GM19397 (cell line): ENCODE results near the gene NR3C1.

Experiments
- ATAC-seq: cut with Tn5 transposase; IDR thresholded peaks from one replicate; pipeline ENCODE4 v1.9.1; 2021; ENCODE audit warnings: mild to moderate bottlenecking, moderate library complexity; ENCODE audit not compliant: unreplicated experiment

Gene NR3C1

DNA sequence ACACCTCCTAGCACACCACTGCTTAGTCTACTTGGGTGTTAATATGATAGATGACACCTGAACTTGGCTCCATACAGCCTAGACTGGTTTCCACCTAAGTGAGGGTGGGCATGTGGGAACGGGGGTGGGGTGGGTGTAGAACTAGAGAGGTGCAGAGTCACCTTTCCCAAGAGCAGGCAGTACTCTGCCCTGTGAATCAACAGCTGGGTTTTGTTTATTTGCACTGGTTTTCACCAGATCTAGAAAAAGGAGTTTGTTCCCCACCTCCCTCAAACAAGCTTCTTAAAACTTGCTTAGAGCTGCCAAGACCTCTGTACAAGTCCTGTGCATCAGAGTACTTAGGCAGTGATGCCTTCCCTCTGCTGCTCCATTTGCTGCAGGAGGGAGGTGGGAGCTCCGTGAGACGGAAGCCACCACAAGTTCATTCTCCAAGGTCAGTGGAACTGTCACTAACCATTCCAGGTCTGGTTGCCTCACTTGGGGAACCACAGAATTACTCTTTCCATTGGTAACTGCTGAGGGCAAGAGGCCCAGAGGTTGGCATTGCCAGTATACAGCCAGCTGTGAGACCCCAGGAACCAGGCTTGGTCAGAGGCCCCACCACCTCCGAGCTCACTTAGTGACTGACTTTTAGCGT is 163.5 kb downstream of the NR3C1 start:
- no peak for ATAC-seq

DNA sequence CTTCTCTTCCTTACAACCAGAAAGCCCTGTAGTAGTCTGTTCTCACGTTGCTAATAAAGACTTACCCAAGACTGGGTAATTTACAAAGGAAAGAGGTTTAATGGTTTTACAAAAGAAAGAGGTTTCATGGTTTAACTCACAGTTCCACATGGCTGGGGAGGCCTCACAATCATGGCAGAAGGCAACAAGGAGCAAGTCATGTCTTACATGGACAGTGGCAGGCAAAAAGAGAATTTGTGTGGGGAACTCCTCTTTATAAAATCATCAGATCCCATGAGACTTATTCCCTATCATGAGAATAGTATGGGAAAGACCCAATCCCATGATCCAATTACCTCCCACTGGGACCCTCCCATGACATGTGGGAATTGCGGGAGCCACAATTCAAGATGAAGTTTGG is 164.9 kb downstream of the NR3C1 start:
- ATAC-seq: no peak

DNA sequence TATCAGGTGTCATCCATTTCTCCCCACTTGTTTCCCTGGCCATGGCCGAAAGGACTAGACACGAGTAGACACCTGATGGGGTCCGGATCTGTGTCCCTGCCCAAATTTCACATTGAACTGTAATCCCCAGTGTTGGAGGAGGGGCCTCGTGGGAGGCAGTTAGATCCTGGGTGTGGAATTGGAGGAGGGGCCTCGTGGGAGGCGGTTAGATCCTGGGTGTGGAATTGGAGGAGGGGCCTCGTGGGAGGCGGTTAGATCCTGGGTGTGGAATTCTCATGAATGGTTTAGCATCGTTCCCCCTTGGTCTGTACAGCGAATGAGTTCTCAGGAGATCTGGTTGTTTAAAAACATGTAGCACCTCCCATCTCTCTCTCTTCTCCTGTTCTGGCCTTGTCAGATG is 165.8 kb downstream of the NR3C1 start:
- ATAC-seq: no peak

DNA sequence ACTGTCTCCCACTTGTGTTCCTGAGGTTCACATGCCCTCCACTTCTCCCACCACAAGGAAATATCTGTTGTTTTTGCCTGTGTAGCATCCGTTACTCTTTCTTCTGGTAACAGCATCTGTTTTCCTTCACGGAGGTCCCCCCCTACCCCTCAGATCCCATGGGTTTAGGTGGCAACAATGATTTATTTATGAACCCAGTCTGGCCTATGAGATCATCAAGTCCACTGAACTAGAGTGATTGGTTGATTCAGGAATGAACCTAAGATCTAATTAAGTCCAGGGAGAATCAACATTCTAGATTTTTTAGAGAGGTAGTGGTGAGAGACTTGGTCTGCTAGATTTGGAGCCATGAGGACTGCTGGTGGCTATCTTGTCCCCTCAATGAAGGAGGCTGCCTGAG is 166.8 kb downstream of the NR3C1 start:
- ATAC-seq: no peak

DNA sequence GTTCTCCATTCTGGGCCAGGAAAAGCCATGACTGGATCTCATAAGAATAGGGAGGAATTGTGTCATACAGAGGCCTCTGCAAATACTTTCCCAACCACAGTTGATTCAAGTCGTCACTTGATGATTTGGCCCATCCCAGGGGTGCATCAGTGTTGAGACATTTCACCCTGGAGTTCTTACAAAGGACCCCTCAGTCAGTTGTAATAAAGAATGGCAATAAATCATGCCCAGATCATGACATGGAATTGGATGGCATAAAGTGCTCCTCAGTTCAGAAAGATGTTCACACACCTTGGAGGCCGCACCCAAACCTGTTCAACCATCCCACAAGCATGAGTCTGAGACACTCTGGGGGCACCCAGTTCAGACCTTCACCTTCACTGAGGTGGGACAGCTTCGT is 168.1 kb downstream of the NR3C1 start:
- ATAC-seq: no peak

DNA sequence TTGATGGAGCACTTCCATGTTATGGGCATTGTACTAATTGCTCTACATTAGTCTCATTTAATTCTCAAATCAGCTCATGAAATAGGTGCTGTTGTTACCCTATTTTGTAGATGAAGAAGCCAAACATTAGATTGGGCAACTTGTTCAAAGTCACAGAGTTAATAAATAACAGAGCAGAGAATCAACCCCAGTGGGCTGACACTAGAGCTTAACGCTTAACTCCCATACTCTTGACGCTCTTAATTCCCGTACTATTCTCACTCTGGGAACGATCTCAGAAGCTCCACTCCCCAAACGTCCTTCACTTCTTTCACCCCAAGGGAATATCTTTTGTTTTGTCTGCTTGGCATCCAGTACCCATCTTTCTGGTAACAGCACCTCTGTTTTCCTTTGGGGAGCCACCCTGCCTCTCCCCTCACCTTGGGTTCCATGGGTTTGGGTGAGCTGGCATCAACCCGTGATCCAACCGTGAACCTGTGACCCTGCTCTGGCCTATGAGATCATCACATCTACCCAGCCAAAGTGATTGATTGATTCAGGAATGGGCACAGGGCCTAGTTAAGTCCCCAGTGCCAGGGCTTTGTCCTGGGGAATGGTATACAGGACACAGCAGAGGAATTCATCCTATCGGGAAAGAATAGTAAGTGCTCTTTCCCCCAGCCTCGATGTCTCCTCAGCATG is 169.2 kb downstream of the NR3C1 start:
- ATAC-seq: no peak

DNA sequence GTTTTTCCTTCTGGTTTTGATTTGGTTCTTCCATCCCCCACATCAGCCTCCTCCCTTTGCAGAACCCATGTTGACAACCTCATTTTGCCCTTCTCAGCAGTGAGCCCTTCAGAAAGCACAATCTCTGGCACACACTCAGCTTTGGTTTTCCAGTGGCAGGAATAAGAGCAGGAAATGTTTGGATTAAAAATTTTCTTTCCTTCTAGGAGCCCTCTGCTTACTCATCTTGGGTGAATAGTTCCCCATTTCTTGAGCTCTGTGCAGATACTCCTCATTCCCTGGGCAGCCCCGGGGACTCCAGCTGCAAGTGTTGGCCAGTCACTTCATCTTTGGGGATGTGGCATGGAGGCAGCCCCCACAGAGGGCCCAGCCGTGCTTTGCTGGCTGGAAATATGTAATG is 170.5 kb downstream of the NR3C1 start:
- ATAC-seq: no peak

DNA sequence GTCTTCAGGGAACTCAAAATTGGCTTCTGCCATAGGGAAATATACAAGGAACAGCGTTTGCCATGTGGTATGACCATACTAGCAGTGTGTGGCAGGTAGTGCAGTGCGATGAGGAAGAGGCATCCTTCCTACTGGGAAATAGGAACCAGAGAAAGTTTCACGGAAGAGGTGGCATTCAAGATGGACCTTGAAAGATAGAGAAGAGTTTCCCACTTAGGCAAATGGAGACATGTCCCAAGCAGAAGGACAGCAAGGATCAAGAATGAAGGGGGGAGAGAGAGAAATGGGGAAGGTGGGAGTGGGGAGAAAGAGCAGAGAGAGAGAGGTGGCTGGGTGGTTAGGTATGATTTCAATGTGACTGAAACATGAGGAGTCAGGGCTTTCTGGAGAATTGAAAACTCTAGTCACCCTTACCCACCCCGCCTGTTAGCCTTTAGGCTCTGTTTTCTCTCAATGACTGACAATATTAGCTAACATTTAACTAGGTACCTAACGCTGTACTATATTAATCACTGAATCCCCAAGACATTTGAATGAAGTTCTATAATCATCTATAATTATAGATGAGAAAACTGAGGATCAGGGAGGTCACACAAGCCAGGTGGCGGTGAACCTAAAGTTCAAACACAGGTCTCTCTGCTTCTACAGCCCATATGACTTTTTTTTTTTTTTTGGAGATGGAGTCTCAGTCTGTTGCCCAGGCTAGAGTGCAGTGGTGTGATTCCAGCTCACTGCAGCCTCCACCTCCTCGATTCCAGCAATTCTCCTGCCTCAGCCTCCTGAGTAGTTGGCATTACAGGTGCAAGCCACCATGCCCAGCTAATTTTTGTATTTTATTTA is 171.3 kb downstream of the NR3C1 start:
- peak; percentile 23 for ATAC-seq

DNA sequence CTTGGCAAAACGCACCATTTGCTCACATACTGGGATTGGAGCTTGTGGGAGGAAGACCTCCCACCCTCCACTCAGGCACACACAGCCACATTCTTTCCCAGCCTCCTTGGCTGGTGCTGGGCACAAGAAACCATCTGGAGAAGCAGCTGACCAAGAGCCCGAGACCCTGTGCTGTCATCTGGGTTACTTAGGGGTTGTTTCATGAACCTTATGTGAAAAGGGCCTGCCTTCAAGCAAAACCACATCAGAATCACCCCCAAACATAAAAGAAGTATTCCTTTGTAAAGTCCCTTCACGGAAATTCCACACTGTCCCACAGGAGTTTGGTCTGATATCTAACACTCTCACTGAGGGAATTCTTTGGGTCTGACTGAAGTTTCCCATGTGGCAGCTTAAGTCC is 172.1 kb downstream of the NR3C1 start:
- no peak for ATAC-seq

DNA sequence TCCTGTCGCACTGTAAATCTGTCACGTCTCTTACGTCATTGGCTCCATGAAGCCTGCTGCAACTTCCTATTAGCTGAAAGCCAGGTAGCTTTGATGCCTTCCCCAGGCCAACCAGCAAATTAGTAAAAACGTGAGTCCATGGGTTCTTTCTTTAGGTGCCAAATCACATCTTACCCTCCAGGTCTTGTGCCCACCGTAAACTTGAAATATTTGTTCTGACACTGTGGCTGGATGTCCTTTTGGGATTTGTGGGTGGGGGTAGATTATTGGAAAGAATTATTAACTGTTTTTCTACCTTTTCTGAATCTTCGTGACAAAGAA is 172.8 kb downstream of the NR3C1 start:
- ATAC-seq: no peak

DNA sequence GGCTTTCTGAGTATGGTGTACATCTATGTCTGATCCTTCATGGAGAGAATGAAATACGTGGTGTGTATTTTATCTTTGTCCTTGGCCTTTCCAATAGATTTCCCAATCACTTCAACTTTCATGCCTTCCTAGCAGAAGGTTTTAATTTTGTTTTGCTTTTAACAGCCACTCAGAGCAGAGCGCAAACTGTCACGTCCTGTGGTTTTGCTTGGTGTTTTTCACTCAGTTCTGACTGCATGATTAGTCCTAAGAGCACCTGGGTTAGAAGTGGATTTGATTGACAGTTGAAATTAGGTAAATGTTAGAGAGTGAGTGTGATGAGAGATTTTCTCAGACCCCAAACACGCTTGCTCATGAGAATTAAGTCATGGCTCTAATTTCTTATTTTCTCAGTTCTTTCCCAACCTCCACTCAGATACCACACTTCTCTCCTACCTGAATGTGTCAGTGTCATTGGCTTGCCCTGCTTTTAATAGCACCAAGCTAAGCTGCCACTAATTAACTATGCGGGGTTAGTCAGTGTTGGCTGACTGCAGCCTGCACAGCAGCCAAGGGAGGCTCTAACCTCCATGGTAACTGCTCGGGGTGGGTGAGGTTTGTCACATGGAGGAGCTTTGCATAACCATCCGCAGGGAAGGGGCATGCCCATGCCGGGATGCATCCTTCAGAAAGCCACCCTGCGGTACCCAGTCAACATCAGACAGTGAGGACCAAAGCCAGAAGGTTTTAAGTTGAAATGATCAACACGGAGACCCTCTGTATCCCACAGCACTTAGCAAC is 173.4 kb downstream of the NR3C1 start:
- peak; percentile 79 for ATAC-seq

DNA sequence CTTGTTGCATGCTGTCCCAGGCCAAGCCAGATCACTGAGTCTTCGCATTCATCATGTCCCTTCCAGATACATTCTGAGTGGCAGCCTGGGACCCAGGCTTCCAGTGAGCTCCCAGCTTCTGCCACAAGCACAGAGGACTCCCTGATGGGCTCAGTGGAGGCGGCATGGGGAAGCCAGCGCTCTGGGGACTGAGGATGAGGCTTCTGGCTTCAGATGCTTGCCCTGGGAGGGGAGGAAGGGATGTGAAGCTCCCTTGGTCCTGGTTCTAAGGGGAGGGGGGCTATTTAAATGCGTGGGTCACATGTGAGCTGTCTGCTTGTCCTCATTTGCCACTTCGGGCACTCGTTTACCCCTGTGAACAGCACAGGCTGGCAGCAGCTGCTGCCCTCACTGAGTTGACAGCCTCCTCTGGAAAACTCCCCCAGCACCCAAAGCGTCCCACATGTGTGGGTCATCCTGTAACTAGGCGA is 174.0 kb downstream of the NR3C1 start:
- peak; percentile 39 for ATAC-seq

DNA sequence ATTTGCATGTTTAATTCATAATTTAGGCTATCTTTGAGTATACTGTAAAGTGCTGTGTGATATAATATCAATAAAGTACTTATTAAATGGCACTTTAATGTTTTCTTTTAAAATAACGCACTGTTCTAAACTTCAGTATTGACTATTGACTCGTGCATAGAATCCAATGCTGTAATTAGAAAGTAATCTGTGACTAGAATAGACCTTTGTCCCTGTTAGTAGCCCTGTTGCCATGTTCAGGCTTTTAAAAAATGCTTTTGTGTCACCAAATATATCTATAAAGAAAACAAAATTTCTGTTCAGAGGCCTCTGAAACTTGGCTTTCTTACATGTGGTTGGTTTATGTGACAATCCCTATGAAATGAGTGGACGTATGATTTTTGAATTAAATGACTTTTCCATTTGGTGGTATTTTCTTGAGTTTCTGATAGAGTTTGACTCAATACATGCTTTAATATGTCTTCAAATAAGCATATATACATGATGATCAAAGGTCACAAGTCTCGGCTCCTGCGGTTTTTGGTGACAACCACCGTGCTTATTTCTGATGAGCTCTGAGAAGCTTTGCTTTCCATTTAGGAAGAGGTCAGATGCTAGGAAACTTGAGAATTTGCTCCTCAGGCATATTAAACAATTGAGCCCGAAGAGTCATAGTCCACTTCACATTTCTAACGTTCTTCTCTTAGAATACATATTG is 174.7 kb downstream of the NR3C1 start:
- no peak for ATAC-seq
